RWPE1 (cell line): ENCODE results near the gene ATP1A4.

Source experiments
- CTCF ChIA-PET: fragments of 350-600 bp; sonication (Branson Sonifier 250); formaldehyde crosslinking; extraction: SDS; loops from one replicate; lab custom pipeline; 2021; lab: Yijun Ruan, JAX
- POLR2A ChIA-PET: fragments of 400-600 bp; formaldehyde crosslinking; extraction: SDS; loops from one replicate; lab custom pipeline; 2020; ENCODE audit warnings: antibody characterized with exemption; ENCODE audit not compliant: low non-redundant PET; lab: Yijun Ruan, JAX
- DNase-seq: peaks from one replicate; pipeline ENCODE4 v3.0.0; 2012; ENCODE audit warnings: low spot score
- H3K27ac ChIP-seq: fragments of 450-650 bp; 2 replicates; pipeline ENCODE4 v1.5.1; 2017
- TF ChIP-seq, protein P1 (sequence below): fragments of 450-650 bp; conservative IDR thresholded peaks from 2 replicates; pipeline ENCODE4 v1.5.1; 2017; ENCODE audit warnings: low read depth, mild to moderate bottlenecking

The ATP1A4 gene

DNA sequence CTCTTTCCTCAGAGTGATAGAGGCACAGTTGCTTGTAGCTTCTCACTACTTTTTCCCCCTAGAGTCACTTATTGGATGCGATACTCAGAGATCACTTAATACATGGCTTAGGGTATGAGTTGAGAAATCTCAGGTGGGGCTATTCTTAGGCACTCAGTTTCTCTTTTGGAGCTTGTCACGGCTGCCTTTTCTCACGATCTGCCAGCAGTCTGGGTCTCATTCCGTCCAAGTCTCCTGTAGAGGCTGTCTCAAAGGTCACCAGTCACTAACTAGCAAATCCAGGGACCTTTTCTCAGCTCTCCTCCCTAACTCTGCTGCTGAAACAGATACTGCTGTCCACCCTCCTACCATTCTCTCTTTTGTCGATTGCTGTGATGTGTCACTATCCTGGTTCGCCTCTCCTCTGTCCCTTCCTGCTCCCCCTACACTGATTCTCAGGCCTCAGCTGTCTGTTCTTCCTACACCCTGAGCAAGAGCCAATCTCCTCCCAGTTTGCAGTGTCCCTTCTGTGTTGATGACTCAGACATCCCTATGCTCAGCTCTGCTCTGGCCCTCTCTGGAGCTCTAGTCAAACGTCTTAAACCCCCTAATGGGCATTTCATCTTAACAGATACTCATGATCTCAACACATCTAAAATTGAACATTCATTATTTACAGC, 23.4 kb upstream of the ATP1A4 start:
- CTCF ChIA-PET, result interaction anchor here (1.0 kb wide), 1 partner anchor 27 kb away, joined by 4 read pairs; no protein-coding TSS in a partner anchor
- DNase-seq, result no peak
- H3K27ac ChIP-seq, result no peak overlapping the region
- TF ChIP-seq, protein P1, sequence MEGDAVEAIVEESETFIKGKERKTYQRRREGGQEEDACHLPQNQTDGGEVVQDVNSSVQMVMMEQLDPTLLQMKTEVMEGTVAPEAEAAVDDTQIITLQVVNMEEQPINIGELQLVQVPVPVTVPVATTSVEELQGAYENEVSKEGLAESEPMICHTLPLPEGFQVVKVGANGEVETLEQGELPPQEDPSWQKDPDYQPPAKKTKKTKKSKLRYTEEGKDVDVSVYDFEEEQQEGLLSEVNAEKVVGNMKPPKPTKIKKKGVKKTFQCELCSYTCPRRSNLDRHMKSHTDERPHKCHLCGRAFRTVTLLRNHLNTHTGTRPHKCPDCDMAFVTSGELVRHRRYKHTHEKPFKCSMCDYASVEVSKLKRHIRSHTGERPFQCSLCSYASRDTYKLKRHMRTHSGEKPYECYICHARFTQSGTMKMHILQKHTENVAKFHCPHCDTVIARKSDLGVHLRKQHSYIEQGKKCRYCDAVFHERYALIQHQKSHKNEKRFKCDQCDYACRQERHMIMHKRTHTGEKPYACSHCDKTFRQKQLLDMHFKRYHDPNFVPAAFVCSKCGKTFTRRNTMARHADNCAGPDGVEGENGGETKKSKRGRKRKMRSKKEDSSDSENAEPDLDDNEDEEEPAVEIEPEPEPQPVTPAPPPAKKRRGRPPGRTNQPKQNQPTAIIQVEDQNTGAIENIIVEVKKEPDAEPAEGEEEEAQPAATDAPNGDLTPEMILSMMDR, result no peak
- POLR2A ChIA-PET, result no interaction called here

DNA sequence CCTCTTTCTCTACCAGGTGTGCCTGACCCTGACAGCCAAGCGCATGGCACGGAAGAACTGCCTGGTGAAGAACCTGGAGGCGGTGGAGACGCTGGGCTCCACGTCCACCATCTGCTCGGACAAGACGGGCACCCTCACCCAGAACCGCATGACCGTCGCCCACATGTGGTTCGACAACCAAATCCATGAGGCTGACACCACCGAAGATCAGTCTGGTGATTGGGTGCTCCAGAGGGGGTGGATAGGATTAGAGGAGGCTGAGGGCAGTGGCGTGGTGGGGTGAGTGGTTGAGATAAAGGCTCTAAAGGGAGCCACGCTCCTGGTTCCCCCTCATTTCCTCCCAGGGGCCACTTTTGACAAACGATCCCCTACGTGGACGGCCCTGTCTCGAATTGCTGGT, 22.8 kb upstream of the ATP1A4 start:
- no peak overlapping the region for H3K27ac ChIP-seq
- no peak for DNase-seq
- TF ChIP-seq, protein P1, result no peak
- CTCF ChIA-PET, result interaction anchor here (1.0 kb wide), 1 partner anchor 28 kb away, joined by 4 read pairs; no protein-coding TSS in a partner anchor
- POLR2A ChIA-PET, result no interaction called here

DNA sequence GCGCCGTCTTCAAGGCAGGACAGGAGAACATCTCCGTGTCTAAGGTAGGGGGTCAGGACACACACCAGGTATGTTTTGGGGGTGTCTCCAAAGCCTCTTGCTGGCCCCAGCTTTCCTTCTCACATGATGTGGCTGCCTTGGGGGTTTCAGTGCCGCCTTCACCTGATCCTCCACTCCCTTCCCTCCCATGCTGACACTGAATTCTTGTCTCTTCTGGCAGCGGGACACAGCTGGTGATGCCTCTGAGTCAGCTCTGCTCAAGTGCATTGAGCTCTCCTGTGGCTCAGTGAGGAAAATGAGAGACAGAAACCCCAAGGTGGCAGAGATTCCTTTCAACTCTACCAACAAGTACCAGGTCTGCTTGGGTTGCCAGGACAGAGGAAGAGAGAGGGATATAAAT, 22.4 kb upstream of the ATP1A4 start:
- TF ChIP-seq, protein P1, result no peak
- CTCF ChIA-PET, result interaction anchor here (1.0 kb wide), 1 partner anchor 28 kb away, joined by 4 read pairs; no protein-coding TSS in a partner anchor
- POLR2A ChIA-PET, result no interaction called here
- H3K27ac ChIP-seq, result no peak overlapping the region
- no peak for DNase-seq

DNA sequence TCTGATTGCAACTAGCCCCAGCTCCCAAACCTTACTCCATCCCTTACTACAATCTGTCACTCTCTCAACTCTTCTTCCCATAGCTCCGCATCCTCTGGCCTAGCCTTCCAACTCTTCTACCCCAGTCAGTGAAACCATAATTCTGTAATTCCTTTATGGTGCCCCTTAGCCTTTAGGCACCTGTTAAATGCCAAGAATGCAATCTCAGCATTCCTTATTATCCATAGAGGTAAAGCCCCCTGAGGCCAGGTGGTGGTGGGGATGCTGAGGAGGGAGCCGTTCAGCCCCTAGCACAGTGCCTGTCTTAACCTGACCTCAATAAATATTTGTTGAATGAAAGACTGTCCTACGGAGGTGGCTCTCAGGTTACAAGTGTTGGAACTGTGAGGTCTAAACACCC, 21.8 kb upstream of the ATP1A4 start:
- no peak overlapping the region for H3K27ac ChIP-seq
- TF ChIP-seq, protein P1, result no peak
- ChIA-PET POLR2A (no interaction called here), CTCF (no interaction called here)
- DNase-seq, result no peak

DNA sequence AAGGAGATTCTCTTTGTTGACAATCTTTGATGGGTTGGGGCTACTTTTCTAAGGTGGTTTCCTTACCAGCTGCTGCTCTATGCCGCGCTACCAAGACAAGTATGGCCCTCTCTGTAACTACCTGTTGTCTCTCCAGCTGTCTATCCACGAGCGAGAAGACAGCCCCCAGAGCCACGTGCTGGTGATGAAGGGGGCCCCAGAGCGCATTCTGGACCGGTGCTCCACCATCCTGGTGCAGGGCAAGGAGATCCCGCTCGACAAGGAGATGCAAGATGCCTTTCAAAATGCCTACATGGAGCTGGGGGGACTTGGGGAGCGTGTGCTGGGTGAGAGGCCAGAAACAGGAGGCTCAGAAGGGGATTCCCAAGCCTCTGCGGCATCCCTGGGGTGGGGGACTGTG, 21.4 kb upstream of the ATP1A4 start:
- DNase-seq, result no peak
- CTCF ChIA-PET, result interaction anchor here (0.6 kb wide), 1 partner anchor 108 kb away, joined by 4 read pairs; no protein-coding TSS in a partner anchor
- no peak overlapping the region for H3K27ac ChIP-seq
- POLR2A ChIA-PET, result no interaction called here
- TF ChIP-seq, protein P1, result no peak

DNA sequence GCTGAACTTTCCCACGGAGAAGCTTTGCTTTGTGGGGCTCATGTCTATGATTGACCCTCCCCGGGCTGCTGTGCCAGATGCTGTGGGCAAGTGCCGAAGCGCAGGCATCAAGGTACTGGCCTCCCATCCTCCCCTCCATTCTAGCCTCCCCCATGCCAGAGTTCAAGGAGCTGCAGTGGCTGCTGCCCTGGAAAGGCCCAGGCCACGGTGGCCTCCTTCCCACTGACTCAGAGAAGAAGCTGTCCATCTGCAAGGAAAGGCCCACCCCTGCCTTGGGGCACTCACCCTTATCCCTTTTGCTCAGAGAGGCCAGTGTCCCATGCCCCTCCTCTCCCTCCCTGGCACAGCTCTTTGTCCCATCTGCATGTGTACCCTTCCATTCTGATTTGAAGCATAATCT, 20.9 kb upstream of the ATP1A4 start:
- ChIA-PET CTCF (interaction anchor here (0.6 kb wide), 2 partner anchors 21 to 108 kb away, joined by 3 to 4 read pairs; no protein-coding TSS in a partner anchor), POLR2A (no interaction called here)
- H3K27ac ChIP-seq, result no peak overlapping the region
- DNase-seq, result no peak
- TF ChIP-seq, protein P1, result no peak
